HepG2 (cell line): ENCODE measurements around the gene ENTPD5. TPM values are rescaled to one million over a fixed set of nuclear protein-coding genes. Genes with fewer than 3 reads are reported as not detected.
A peak's percentile ranks its signal among the peaks of the same experiment; 100 is the strongest.

ENCODE experiments used
- AHDC1 ChIP-seq: sonication (generic); formaldehyde crosslinking; IDR thresholded peaks from 2 replicates; pipeline ENCODE4 v1.5.1; 2020; ENCODE audit warnings: mild to moderate bottlenecking, missing genetic modification reagents, borderline replicate concordance
- ARID3A ChIP-seq: IDR thresholded peaks from 2 replicates; pipeline ENCODE4 v1.6.1; 2012; ENCODE audit warnings: low read depth, low read length, improper control_type of control experiment
- BHLHE40 ChIP-seq: IDR thresholded peaks from 2 replicates; pipeline ENCODE4 v1.6.1; 2011; ENCODE audit warnings: low read length, improper control_type of control experiment
- FOXP1 ChIP-seq, 2 experiments: fragments of 450-650 bp in 1 of 2; IDR thresholded peaks; 2 replicates each; pipeline ENCODE4 v1.6.1; 2017 to 2018; ENCODE audit warnings: antibody characterized with exemption in 1 of 2
- HNF1A ChIP-seq, 2 experiments: sonication (generic) in 1 of 2; formaldehyde crosslinking in 1 of 2; IDR thresholded peaks; 2 replicates each; pipeline versions ENCODE4 v1.4.0 to v1.6.1; 2016 to 2020; ENCODE audit warnings: borderline replicate concordance in 1 of 2, low read depth in 1 of 2, mild to moderate bottlenecking in 1 of 2, missing genetic modification reagents in 1 of 2
- HOMEZ ChIP-seq: IDR thresholded peaks from 2 replicates; pipeline ENCODE4 v1.6.1; 2016; ENCODE audit warnings: low read depth
- IRF2 ChIP-seq: IDR thresholded peaks from 2 replicates; pipeline ENCODE4 v1.6.1; 2018; ENCODE audit warnings: missing genetic modification reagents, missing compliant biosample characterization
- MEF2D ChIP-seq: sonication (generic); formaldehyde crosslinking; IDR thresholded peaks from 2 replicates; pipeline ENCODE4 v1.5.1; 2020; ENCODE audit warnings: mild to moderate bottlenecking, missing genetic modification reagents
- RARA ChIP-seq: IDR thresholded peaks from 2 replicates; pipeline ENCODE4 v1.6.1; 2016; ENCODE audit warnings: missing genetic modification reagents, missing compliant biosample characterization
- SOX5 ChIP-seq: IDR thresholded peaks from 2 replicates; pipeline ENCODE4 v1.6.1; 2016; ENCODE audit warnings: borderline replicate concordance
- ZKSCAN5 ChIP-seq: sonication (generic); formaldehyde crosslinking; IDR thresholded peaks from 2 replicates; pipeline ENCODE4 v1.5.1; 2020; ENCODE audit warnings: mild to moderate bottlenecking, missing genetic modification reagents
- ZNF280D ChIP-seq: sonication (generic); formaldehyde crosslinking; IDR thresholded peaks from 2 replicates; pipeline ENCODE4 v1.5.1; 2020; ENCODE audit warnings: mild to moderate bottlenecking, missing genetic modification reagents
- polyA plus RNA-seq, 8 experiments: library from polyadenylated mRNA; depleted of rRNA in 3 of 8; stranded (reverse) in 7 of 8; unstranded in 1 of 8; fragments of >200 nt; fragmentation: Illumina TruSeq in 4 of 8; extraction: Trizol in 4 of 8; gene quantifications; 2 replicates each; pipeline versions ENCODE4 v1.2.1 to v1.2.3, GENCODE V29; 2011 to 2016; ENCODE audit warnings: low read depth in 4 of 8, missing spikeins in 1 of 8, mixed read lengths in 1 of 8; ENCODE audit not compliant: insufficient read depth in 1 of 8
- total RNA-seq, 5 experiments: library from RNA; depleted of rRNA; stranded (reverse); fragments of >200 nt; fragmentation: Illumina TruSeq; extraction: Trizol; gene quantifications; 2 replicates each; pipeline ENCODE4 v1.2.3, GENCODE V29; 2016; ENCODE audit warnings: low read depth in 1 of 5

Gene ENTPD5
- total and polyA plus RNA-seq, 2 of the 13 experiments (the other 11 are each of a cell fraction or from before 2014, with no cell fraction given), result 33.8 to 43.3 TPM

- TF ChIP-seq HNF1A (IDR thresholded peaks at IDR 0.05; ENCODE audit: low read depth) (peak; percentile 92), HNF1A (CRISPR knock-in tag; IDR thresholded peaks at IDR 0.05; ENCODE audit: borderline replicate concordance) (peak; percentile 87; the same call in 1 of the 2 replicates), BHLHE40 (no peak), MEF2D (CRISPR knock-in tag) (peak; percentile 7; the same call in 1 of the 2 replicates), AHDC1 (peak; percentile 38; the same call in 1 of the 2 replicates), RARA (CRISPR knock-in tag) (peak; percentile 68), SOX5 (CRISPR knock-in tag) (0 out of 2 replicates have a peak, but pooled peaks have one; percentile 17), IRF2 (0 out of 2 replicates have a peak, but pooled peaks have one; percentile 20), ARID3A (peak; percentile 40; the same call in 1 of the 2 replicates), FOXP1 (IDR thresholded peaks at IDR 0.05) (no peak), FOXP1 (CRISPR knock-in tag; IDR thresholded peaks at IDR 0.05) (peak; percentile 77), ZKSCAN5 (no peak), ZNF280D (CRISPR knock-in tag) (no peak), HOMEZ (CRISPR knock-in tag) (peak; percentile 31; the same call in 1 of the 2 replicates)
Measured at GRCh38 chr14:74014299-74014698, 4.8 kb downstream of the ENTPD5 start (continued).
